Ishikawa (cell line): ENCODE data around the gene SLC25A44.

ENCODE experiments used
- RAD21 ChIP-seq: IDR thresholded peaks from 2 replicates; pipeline ENCODE4 v1.6.1; 2012; ENCODE audit warnings: low read depth
- TAF1 ChIP-seq: IDR thresholded peaks from 2 replicates; pipeline ENCODE4 v1.6.1; 2012; ENCODE audit warnings: low read depth, mild to moderate bottlenecking
- TCF12 ChIP-seq: IDR thresholded peaks from 2 replicates; pipeline ENCODE4 v1.6.1; 2012; ENCODE audit warnings: low read depth

GRCh38 chr1:156172696-156173470, 21.0 kb upstream of the SLC25A44 start:
- TF ChIP-seq TCF12, result no peak
- no peak for TF ChIP-seq TAF1
- TF ChIP-seq RAD21, result no peak
